BJ (cell line): ENCODE measurements around the gene EBNA1BP2. TPM values are rescaled to one million over a fixed set of nuclear protein-coding genes. Genes with fewer than 3 reads are reported as not detected.

Experiments used
- CTCF ChIA-PET: fragments of 350-600 bp; formaldehyde crosslinking; extraction: SDS; loops from one replicate; lab custom pipeline; 2021; ENCODE audit warnings: antibody characterized with exemption, inconsistent platforms; lab: Yijun Ruan, JAX
- POLR2A ChIA-PET: fragments of 300-600 bp; sonication (Branson Sonifier 250); formaldehyde crosslinking; extraction: SDS; loops from one replicate; lab custom pipeline; 2021; ENCODE audit warnings: antibody characterized with exemption; lab: Charles Lee
- DNase-seq: peaks from one replicate; pipeline ENCODE4 v3.0.0-alpha.2; 2011; ENCODE audit warnings: low read depth
- H3K27me3 ChIP-seq: 2 replicates; pipeline ENCODE4 v1.6.0; 2011; ENCODE audit warnings: low read length; ENCODE audit not compliant: control insufficient read depth, insufficient read depth
- H3K36me3 ChIP-seq: 2 replicates; pipeline ENCODE4 v1.5.1; 2011; ENCODE audit warnings: low read length; ENCODE audit not compliant: control insufficient read depth, insufficient read depth
- H3K4me3 ChIP-seq: 2 replicates; pipeline ENCODE4 v1.5.1; 2011; ENCODE audit warnings: low read depth, mild to moderate bottlenecking, control low read depth, low read length
- CTCF ChIP-seq: IDR thresholded peaks from 2 replicates; pipeline ENCODE4 v1.5.1; 2011; ENCODE audit warnings: low read depth, mild to moderate bottlenecking, control low read depth, inconsistent platforms, low read length, moderate library complexity; ENCODE audit not compliant: insufficient read depth
- polyA plus RNA-seq: library from polyadenylated mRNA; depleted of rRNA; stranded (reverse); fragments of >200 nt; gene quantifications from 2 replicates; pipeline ENCODE4 v1.2.3, GENCODE V29; 2011

EBNA1BP2 gene
- polyA plus RNA-seq, 1 experiment: 70.9 TPM

GRCh38 chr1:43188106-43188505 lies 16.0 kb upstream of the EBNA1BP2 start:
- no peak for TF ChIP-seq CTCF
- H3K36me3 ChIP-seq: no peaks in the 10 kb centered on the region
- no peak for DNase-seq
- POLR2A ChIA-PET: no interaction called here
- no peaks in the 10 kb centered on the region for H3K27me3 ChIP-seq
- CTCF ChIA-PET: interaction anchor here (0.6 kb wide), 1 partner anchor 35 kb away, joined by 3 read pairs; no protein-coding TSS in a partner anchor
- no peak overlapping the region for H3K4me3 ChIP-seq

- no peaks in the 10 kb centered on the region for H3K27me3 ChIP-seq
- no peak overlapping the region for H3K4me3 ChIP-seq
- ChIA-PET POLR2A (no interaction called here), CTCF (no interaction called here)
- H3K36me3 ChIP-seq: no peaks in the 10 kb centered on the region
- TF ChIP-seq CTCF: no peak
- no peak for DNase-seq
Measured at GRCh38 chr1:43184995-43185394, 12.9 kb upstream of the EBNA1BP2 start.

GRCh38 chr1:43184388-43184787 lies 12.3 kb upstream of the EBNA1BP2 start:
- H3K4me3 ChIP-seq: no peak overlapping the region
- ChIA-PET CTCF (no interaction called here), POLR2A (no interaction called here)
- no peak for TF ChIP-seq CTCF
- no peak for DNase-seq
- no peaks in the 10 kb centered on the region for H3K36me3 ChIP-seq
- H3K27me3 ChIP-seq: no peaks in the 10 kb centered on the region

- DNase-seq: no peak
- Histone ChIP-seq H3K36me3 (no peaks in the 10 kb centered on the region), H3K27me3 (no peaks in the 10 kb centered on the region), H3K4me3 (no peak overlapping the region)
- TF ChIP-seq CTCF: no peak
- ChIA-PET POLR2A (no interaction called here), CTCF (interaction anchor here (0.6 kb wide), 1 partner anchor 30 kb away, joined by 3 read pairs; a partner anchor contains a TSS)
Measured at GRCh38 chr1:43177691-43178090, 5.6 kb upstream of the EBNA1BP2 start.

- ChIA-PET CTCF (no interaction called here), POLR2A (no interaction called here)
- Histone ChIP-seq H3K4me3 (no peak overlapping the region), H3K27me3 (no peaks in the 10 kb centered on the region), H3K36me3 (0 out of 2 replicates have a peak, but pooled peaks cover 1% of the 10 kb centered on the region)
- DNase-seq: no peak
- TF ChIP-seq CTCF: no peak
Measured at GRCh38 chr1:43174873-43175272, 2.8 kb upstream of the EBNA1BP2 start.
